Gastroesophageal sphincter (tissue), 4 donors: ENCODE data around the gene MTMR6. TPM values are rescaled to one million over a fixed set of nuclear protein-coding genes. Genes with fewer than 3 reads are reported as not detected.

Experiments used
- ATAC-seq: fragments of 150-250 bp; one replicate; pipeline ENCODE4 v1.9.1; 2016; ENCODE audit warnings: mild to moderate bottlenecking, moderate library complexity
- H3K27ac ChIP-seq, 4 donors: fragments of 200-600 bp; sonication (generic) in 3 of 4; 1 replicate in 3 of 4; 2 replicates in 1 of 4; pipeline ENCODE4 v1.5.1; 2016 to 2019
- H3K27me3 ChIP-seq: fragments of 200-600 bp; sonication (generic); one replicate; pipeline ENCODE4 v1.5.1; 2019
- H3K36me3 ChIP-seq, 2 donors: fragments of 200-600 bp; sonication (generic); one replicate each; pipeline ENCODE4 v1.5.1; 2019; ENCODE audit warnings: control low read depth in 1 of 2
- H3K4me1 ChIP-seq, 3 donors: fragments of 200-600 bp; sonication (generic); 1 replicate in 2 of 3; 2 replicates in 1 of 3; pipeline ENCODE4 v1.5.1; 2016 to 2019; ENCODE audit warnings: control low read depth in 2 of 3
- H3K4me3 ChIP-seq, 2 donors: fragments of 200-600 bp; sonication (generic); one replicate each; pipeline ENCODE4 v1.5.1; 2019; ENCODE audit warnings: mild to moderate bottlenecking in 1 of 2, moderate library complexity in 1 of 2
- H3K9me3 ChIP-seq, 3 donors: fragments of 200-600 bp; sonication (generic); one replicate each; pipeline ENCODE4 v1.5.1; 2017 to 2019; ENCODE audit warnings: control low read depth in 2 of 3
- CTCF ChIP-seq, 4 experiments: fragments of 200-600 bp in 2 of 4; fragments of 450-650 bp in 2 of 4; sonication (generic) in 1 of 4; IDR thresholded peaks; one replicate each; pipeline ENCODE4 v1.5.1; 2017 to 2019; ENCODE audit warnings: antibody characterized with exemption in 4 of 4, mild to moderate bottlenecking in 2 of 4, moderate library complexity in 2 of 4
- EP300 ChIP-seq: sonication (generic); formaldehyde crosslinking; IDR thresholded peaks from one replicate; pipeline ENCODE4 v1.6.1; 2017; ENCODE audit warnings: antibody characterized with exemption, mild to moderate bottlenecking
- POLR2A ChIP-seq, 2 donors: fragments of 450-650 bp; IDR thresholded peaks; one replicate each; pipeline ENCODE4 v1.6.1; 2017; ENCODE audit warnings: antibody characterized with exemption in 2 of 2, mild to moderate bottlenecking in 2 of 2, moderate library complexity in 1 of 2
- POLR2AphosphoS5 ChIP-seq: sonication (generic); formaldehyde crosslinking; IDR thresholded peaks from one replicate; pipeline ENCODE4 v1.6.1; 2017; ENCODE audit warnings: antibody characterized with exemption
- WGBS, 2 donors: methylation state at CpG; one replicate each; pipeline ENCODE4 v1.1.5; 2018; ENCODE audit warnings: low coverage in 1 of 2; 5-methylcytosine and 5-hydroxymethylcytosine counted together
- total RNA-seq, 4 donors: library from RNA; depleted of rRNA; stranded (reverse); fragments of >200 nt; gene quantifications; one replicate each; pipeline ENCODE4 v1.1.0, GENCODE V29; 2016

Gene MTMR6
- total RNA-seq, 4 donors from 2014 or later: 22.1 to 30.5 (median 25.0) TPM

DNA sequence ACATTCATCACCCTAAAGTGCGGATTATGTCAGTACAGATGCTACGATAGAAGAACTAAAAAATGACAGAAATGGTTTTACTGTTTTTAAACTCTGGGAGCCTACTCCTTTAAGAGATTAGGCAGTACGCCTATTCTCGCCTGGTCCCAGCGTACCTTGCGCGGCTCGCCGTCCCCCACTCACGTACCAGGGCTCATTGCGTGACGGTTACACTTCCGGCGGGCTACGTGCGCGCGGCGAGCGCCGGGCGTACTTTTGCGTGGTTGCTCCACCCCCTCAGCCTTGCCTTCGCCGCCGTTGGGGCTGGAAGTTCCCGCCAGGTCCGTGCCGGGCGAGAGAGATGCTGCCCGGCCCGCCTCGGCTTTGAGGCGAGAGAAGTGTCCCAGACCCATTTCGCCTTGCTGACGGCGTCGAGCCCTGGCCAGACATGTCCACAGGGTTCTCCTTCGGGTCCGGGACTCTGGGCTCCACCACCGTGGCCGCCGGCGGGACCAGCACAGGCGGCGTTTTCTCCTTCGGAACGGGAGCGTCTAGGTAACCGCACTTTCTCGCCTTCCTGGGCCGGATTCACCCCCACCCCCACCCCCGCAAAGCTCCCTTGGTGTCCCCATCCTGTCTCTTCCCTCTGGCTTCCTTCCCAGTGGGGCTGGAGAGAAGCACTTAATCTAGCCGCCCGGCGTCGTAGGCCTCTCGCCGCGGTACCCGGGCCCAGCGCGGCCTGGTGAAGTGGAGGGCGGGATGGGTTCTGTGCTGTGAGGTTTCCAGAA, 14.2 kb upstream of the MTMR6 start, which contains the start of gene NUP58:
Gene NUP58 (plus strand): TSS at position 279 of the 767 bp plus-strand sequence. CDS start 149 bp downstream, at position 428.
- Histone ChIP-seq H3K4me3 (peak within 1 kb of the TSS; percentile 81 to 87), H3K9me3 (no peaks in the 10 kb centered on the region), H3K4me1 (peaks cover 0 to 37% (median 6%) of the 10 kb centered on the region in 3 donors), H3K27me3 (peaks cover 8% of the 10 kb centered on the region), H3K27ac (peak within 1 kb of the TSS; percentile 87 to 96 (median 90)), H3K36me3 (peaks cover 0 to 7% of the 10 kb centered on the region in 2 donors)
- WGBS, 2 donors: 0% methylated on average over 2 to 7 of the region's 64 CpGs
- peak; percentile 100 for ATAC-seq
- TF ChIP-seq CTCF (IDR thresholded peaks at IDR 0.05) (peak in 1 of 4 experiments; percentile 0), EP300 (no peak), POLR2A (IDR thresholded peaks at IDR 0.05) (peak; percentile 72 to 82), POLR2AphosphoS5 (peak; percentile 96)

- Histone ChIP-seq H3K27me3 (peaks cover 15% of the 10 kb centered on the region), H3K9me3 (no peaks in the 10 kb centered on the region), H3K4me3 (peak overlapping the region; percentile 81 to 87), H3K27ac (peak overlapping the region; percentile 87 to 96 (median 90)), H3K4me1 (peaks cover 0 to 37% (median 6%) of the 10 kb centered on the region in 3 donors), H3K36me3 (peaks cover 0 to 7% of the 10 kb centered on the region in 2 donors)
- ATAC-seq: peak; percentile 32
- WGBS, 2 donors: 0 to 24% methylated on average over 6 to 8 of the region's 33 CpGs
- TF ChIP-seq POLR2AphosphoS5: no peak
Observed at GRCh38 chr13:25300861-25301346, 13.6 kb upstream of the MTMR6 start.

DNA sequence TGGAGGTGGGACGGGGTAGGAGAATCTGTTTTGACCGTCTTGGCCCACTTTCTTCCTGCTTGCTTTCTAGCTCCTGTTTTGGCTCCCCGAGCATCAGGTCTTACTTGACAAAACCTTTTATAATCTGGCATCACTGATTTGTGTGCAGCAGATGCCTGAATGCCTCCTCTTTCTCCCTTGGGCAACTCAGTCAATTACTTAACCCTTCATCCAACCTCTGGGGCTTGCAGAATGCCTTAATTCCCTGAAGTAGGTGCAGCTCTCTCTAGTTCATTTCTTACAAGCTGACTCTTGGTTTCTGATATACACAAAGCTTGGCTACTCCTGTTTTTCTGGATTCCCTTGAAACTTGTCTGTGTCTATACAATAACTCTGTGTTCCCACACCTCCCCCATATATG, 8.4 kb upstream of the MTMR6 start:
- peaks cover 28% of the 10 kb centered on the region for H3K27me3 ChIP-seq
- TF ChIP-seq CTCF (IDR thresholded peaks at IDR 0.05): no peak
- TF ChIP-seq POLR2A (IDR thresholded peaks at IDR 0.05): no peak
- no peak for TF ChIP-seq EP300
- no peak for TF ChIP-seq POLR2AphosphoS5
- no peak overlapping the region for H3K4me3 ChIP-seq
- ATAC-seq: no peak
- H3K9me3 ChIP-seq: no peaks in the 10 kb centered on the region
- H3K27ac ChIP-seq: no peak overlapping the region
- H3K36me3 ChIP-seq: no peaks in the 10 kb centered on the region
- WGBS, 2 donors: 53 to 76% methylated on average over 3 of the region's 3 CpGs
- peaks cover 0 to 2% (median 0%) of the 10 kb centered on the region in 3 donors for H3K4me1 ChIP-seq

DNA sequence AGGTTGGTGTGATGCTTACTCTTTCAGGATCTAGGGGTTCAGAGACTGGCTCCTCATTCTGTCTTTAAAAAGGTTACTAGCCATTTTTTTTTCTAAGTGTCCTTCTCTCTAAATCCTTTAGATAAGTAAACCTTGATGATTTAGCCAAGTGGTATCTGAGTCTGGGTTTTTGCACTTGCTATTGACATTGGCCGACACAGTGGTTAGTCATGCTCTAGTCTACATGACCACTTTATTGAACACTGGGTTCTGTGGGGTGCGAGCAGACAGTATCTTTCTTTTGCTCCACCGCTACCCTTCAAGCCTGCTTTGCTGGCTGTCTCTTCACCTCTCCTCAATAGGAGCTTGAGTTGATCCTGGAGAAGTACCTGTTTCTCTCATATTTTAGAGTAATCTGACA, 7.9 kb upstream of the MTMR6 start:
- H3K27me3 ChIP-seq: peaks cover 28% of the 10 kb centered on the region
- H3K4me3 ChIP-seq: no peak overlapping the region
- TF ChIP-seq EP300: no peak
- TF ChIP-seq CTCF (IDR thresholded peaks at IDR 0.05): no peak
- no peak for TF ChIP-seq POLR2A (IDR thresholded peaks at IDR 0.05)
- TF ChIP-seq POLR2AphosphoS5: no peak
- no peaks in the 10 kb centered on the region for H3K36me3 ChIP-seq
- WGBS, 2 donors: 97 to 100% methylated on average over 3 of the region's 3 CpGs
- no peaks in the 10 kb centered on the region for H3K9me3 ChIP-seq
- no peak for ATAC-seq
- H3K27ac ChIP-seq: no peak overlapping the region
- no peaks in the 10 kb centered on the region for H3K4me1 ChIP-seq

DNA sequence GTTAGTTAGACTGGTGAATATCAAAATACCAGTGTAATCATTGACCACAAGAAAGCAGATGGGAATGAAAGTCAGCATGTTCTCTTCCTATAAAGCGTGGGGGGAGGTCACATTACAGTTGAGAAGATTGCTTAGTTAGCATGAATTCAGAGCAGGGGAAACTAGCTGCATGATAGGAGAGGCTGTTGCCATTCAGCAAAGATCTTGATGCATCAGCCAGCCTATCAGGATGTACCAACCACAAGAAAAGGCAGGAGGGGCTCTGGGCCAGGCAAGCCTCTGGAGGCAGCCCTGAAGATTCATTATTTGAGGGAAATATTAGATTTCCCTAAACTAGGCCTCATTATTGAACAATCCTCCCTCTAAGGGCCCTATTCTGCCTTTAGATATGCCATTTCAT, 5.0 kb upstream of the MTMR6 start:
- TF ChIP-seq EP300 (no peak), POLR2A (IDR thresholded peaks at IDR 0.05) (no peak), CTCF (IDR thresholded peaks at IDR 0.05) (no peak), POLR2AphosphoS5 (no peak)
- Histone ChIP-seq H3K9me3 (no peaks in the 10 kb centered on the region), H3K4me1 (peaks cover 0 to 5% (median 0%) of the 10 kb centered on the region in 3 donors), H3K4me3 (no peak overlapping the region), H3K36me3 (no peaks in the 10 kb centered on the region), H3K27ac (no peak overlapping the region), H3K27me3 (peaks cover 28% of the 10 kb centered on the region)
- WGBS, 2 donors: 40% methylated on average over 1 of the region's 1 CpG; no CpG with 5 or more reads in 1 of the 2 donors
- peak; percentile 46 for ATAC-seq
